Adipocyte (in vitro differentiated cells): ENCODE data around the gene ZNF155.

ENCODE experiments used
- DNase-seq: peaks from one replicate; pipeline ENCODE4 v3.0.0-alpha.2; 2015; ENCODE audit warnings: low read depth
- H3K27me3 ChIP-seq: replicated peaks from 2 replicates; pipeline ENCODE4 v1.7.0; 2013; ENCODE audit warnings: mild to moderate bottlenecking, low read length, moderate library complexity; ENCODE audit not compliant: control insufficient read depth, insufficient read depth
- H3K36me3 ChIP-seq: 2 replicates; pipeline ENCODE4 v1.7.0; 2013; ENCODE audit warnings: low read length, mild to moderate bottlenecking, moderate library complexity; ENCODE audit not compliant: control insufficient read depth, insufficient read depth, severe bottlenecking
- H3K4me1 ChIP-seq: 2 replicates; pipeline ENCODE4 v1.7.0; 2013; ENCODE audit warnings: mild to moderate bottlenecking, low read length, moderate library complexity; ENCODE audit not compliant: control insufficient read depth, insufficient read depth
- H3K4me3 ChIP-seq: 2 replicates; pipeline ENCODE4 v1.7.0; 2013; ENCODE audit warnings: mild to moderate bottlenecking, low read length, moderate library complexity
- H3K9ac ChIP-seq: 2 replicates; pipeline ENCODE4 v1.7.0; 2013; ENCODE audit warnings: mild to moderate bottlenecking, low read length, moderate library complexity
- H3K9me3 ChIP-seq: 2 replicates; pipeline ENCODE4 v1.7.0; 2013; ENCODE audit warnings: mild to moderate bottlenecking, low read length, moderate library complexity; ENCODE audit not compliant: control insufficient read depth

ZNF155 gene

GRCh38 chr19:44007473-44007872 is 23.5 kb downstream of the ZNF155 start:
- no peak for DNase-seq
- Histone ChIP-seq H3K36me3 (peaks cover 55% of the 10 kb centered on the region), H3K9ac (no peak overlapping the region), H3K4me1 (peaks cover 6% of the 10 kb centered on the region), H3K27me3 (no peaks in the 10 kb centered on the region), H3K4me3 (no peak overlapping the region), H3K9me3 (peaks cover 42% of the 10 kb centered on the region)

- H3K9me3 ChIP-seq = peaks cover 50% of the 10 kb centered on the region
- H3K4me3 ChIP-seq = peak overlapping the region; percentile 58
- H3K4me1 ChIP-seq = no peaks in the 10 kb centered on the region
- no peak for DNase-seq
- no peaks in the 10 kb centered on the region for H3K27me3 ChIP-seq
- no peak overlapping the region for H3K9ac ChIP-seq
- peaks cover 58% of the 10 kb centered on the region for H3K36me3 ChIP-seq
Observed at GRCh38 chr19:44010468-44010867, 26.5 kb downstream of the ZNF155 start.

- no peaks in the 10 kb centered on the region for H3K4me1 ChIP-seq
Observed at GRCh38 chr19:44019498-44019897, 35.5 kb downstream of the ZNF155 start.

DNA sequence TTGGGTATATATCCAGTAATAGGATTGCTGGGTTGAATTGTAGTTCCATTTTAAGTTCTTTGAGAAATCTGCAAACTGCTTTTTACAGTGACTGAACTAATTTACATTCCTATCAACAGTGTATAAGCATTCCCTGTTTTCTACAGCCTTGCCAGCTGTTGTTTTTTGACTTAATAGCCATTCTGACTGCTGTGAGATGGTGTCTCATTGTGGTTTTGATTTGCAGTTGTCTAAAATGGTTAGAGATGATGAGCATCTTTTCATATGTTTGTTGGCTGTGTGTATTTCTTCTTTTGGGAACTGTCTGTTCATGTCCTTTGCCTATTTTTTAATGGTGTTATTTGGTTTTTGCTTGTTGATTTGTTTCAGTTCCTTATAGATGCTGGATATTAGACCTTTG is 37.2 kb downstream of the ZNF155 start:
- no peak for DNase-seq
- Histone ChIP-seq H3K4me3 (no peak overlapping the region), H3K4me1 (peaks cover 9% of the 10 kb centered on the region), H3K36me3 (no peaks in the 10 kb centered on the region), H3K9me3 (peaks cover 5% of the 10 kb centered on the region), H3K9ac (no peak overlapping the region), H3K27me3 (no peaks in the 10 kb centered on the region)

More at GRCh38 chr19:44019498-44019897, 35.5 kb downstream of the ZNF155 start:
- H3K27me3 ChIP-seq = no peaks in the 10 kb centered on the region
- no peak overlapping the region for H3K9ac ChIP-seq
- DNase-seq = no peak
- H3K9me3 ChIP-seq = peaks cover 7% of the 10 kb centered on the region
- no peaks in the 10 kb centered on the region for H3K36me3 ChIP-seq
- no peak overlapping the region for H3K4me3 ChIP-seq

DNA sequence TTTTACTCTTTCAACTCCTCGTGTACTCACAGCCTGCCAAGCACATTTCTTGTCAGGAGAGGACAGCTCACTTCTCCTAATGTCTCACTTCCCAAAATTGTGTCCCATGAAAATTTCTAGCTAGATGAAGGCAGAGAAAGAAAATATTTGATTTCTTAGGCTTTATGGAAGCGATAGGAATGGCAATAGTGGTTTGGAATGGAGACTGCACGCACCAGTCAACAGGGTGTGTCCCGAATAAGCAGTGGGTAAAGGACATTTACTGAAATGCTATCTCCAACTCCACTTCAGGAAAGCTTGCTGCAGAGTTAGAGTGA is 40.9 kb downstream of the ZNF155 start:
- peak overlapping the region; percentile 94 for H3K9ac ChIP-seq
- H3K36me3 ChIP-seq = peaks cover 32% of the 10 kb centered on the region
- H3K4me3 ChIP-seq = peak overlapping the region; percentile 97
- no peak for DNase-seq
- no peaks in the 10 kb centered on the region for H3K27me3 ChIP-seq
- H3K4me1 ChIP-seq = peaks cover 9% of the 10 kb centered on the region
- H3K9me3 ChIP-seq = peaks cover 19% of the 10 kb centered on the region

- peaks cover 21% of the 10 kb centered on the region for H3K9me3 ChIP-seq
- H3K9ac ChIP-seq = peak within 1 kb of the TSS; percentile 94
- peak within 1 kb of the TSS; percentile 97 for H3K4me3 ChIP-seq
- no peaks in the 10 kb centered on the region for H3K27me3 ChIP-seq
- H3K36me3 ChIP-seq = peaks cover 37% of the 10 kb centered on the region
- H3K4me1 ChIP-seq = peaks cover 9% of the 10 kb centered on the region
- DNase-seq = peak; percentile 97
Observed at GRCh38 chr19:44025217-44025936, 41.4 kb downstream of the ZNF155 start, which contains the start of gene ZNF222. Gene ZNF222, plus strand, starts transcription at chr19:44025379. Its CDS starts 58 bp downstream, at chr19:44025437.

DNA sequence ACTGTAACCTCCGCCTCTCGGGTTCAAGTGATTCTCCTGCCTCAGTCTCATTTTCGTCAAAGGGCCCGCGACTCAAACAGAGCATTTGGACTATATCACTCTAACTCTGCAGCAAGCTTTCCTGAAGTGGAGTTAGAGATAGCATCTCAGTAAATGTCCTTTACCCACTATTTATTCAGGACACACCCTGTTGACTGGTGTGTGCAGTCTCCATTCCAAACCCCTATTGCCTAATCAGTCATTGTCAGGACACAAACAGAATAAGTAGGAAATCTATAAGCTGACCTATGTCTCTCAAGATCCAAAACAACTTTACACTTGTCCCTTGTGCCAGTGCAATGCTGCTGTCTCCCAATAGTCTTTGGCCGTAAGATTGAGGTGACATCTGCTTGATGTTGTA is 42.6 kb downstream of the ZNF155 start:
- H3K36me3 ChIP-seq = peaks cover 49% of the 10 kb centered on the region
- no peak overlapping the region for H3K4me3 ChIP-seq
- no peak for DNase-seq
- no peak overlapping the region for H3K9ac ChIP-seq
- peaks cover 9% of the 10 kb centered on the region for H3K4me1 ChIP-seq
- peaks cover 32% of the 10 kb centered on the region for H3K9me3 ChIP-seq
- no peaks in the 10 kb centered on the region for H3K27me3 ChIP-seq

- Histone ChIP-seq H3K9me3 (peaks cover 69% of the 10 kb centered on the region), H3K4me3 (peak overlapping the region; percentile 51), H3K9ac (no peak overlapping the region), H3K4me1 (no peaks in the 10 kb centered on the region), H3K36me3 (peaks cover 59% of the 10 kb centered on the region), H3K27me3 (no peaks in the 10 kb centered on the region)
- no peak for DNase-seq
Observed at GRCh38 chr19:44032001-44032610, 48.1 kb downstream of the ZNF155 start.

DNA sequence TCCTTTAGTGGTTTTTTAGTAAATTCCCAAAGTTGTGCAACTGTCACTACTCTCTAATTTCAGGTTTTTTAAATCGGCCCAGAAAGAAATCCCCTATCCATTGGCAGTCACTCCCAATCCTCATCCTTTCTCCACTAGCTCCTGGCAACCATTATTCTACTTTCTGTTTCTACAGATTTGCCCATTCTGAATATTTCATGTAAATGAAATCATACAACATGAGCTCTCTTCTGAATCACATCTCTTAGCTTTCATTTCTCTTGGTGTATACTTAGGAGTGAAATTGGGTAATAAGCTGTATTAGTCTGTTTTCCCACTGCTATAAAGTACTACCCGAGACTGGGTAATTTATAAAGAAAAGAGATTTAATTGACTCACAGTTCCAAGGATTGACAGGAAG is 58.2 kb downstream of the ZNF155 start:
- DNase-seq = no peak
- Histone ChIP-seq H3K36me3 (no peaks in the 10 kb centered on the region), H3K9ac (no peak overlapping the region), H3K4me3 (no peak overlapping the region), H3K4me1 (no peaks in the 10 kb centered on the region), H3K9me3 (peaks cover 10% of the 10 kb centered on the region), H3K27me3 (no peaks in the 10 kb centered on the region)
